ENCODE measurements around the gene ADCY3. TPM values are rescaled to one million over a fixed set of nuclear protein-coding genes. Genes with fewer than 3 reads are reported as not detected.
A peak's percentile ranks its signal among the peaks of the same experiment; 100 is the strongest.

Gene ADCY3
- total and polyA plus RNA-seq, 2 experiments from 2014 or later: 9.1 to 47.4 TPM

- Histone ChIP-seq H3F3A (ENCODE audit: insufficient read depth) (no peaks in the 10 kb centered on the region), H3K9ac (no peak overlapping the region), H3K9me2 (ENCODE audit: insufficient read depth) (no peaks in the 10 kb centered on the region), H3K4me1 (ENCODE audit: insufficient read depth) (peaks cover 6% of the 10 kb centered on the region; the same call in 1 of the 2 replicates), H4K20me1 (ENCODE audit: insufficient read depth) (no peaks in the 10 kb centered on the region), H3K36me3 (ENCODE audit: low read depth) (no peaks in the 10 kb centered on the region), H3K27ac (no peak overlapping the region), H3K4me3 (no peak overlapping the region), H2AFZ (no peak overlapping the region), H3K79me2 (ENCODE audit: insufficient read depth) (peaks cover 24% of the 10 kb centered on the region), H3K4me2 (ENCODE audit: unreplicated experiment) (no peak overlapping the region), H3K9me3 (ENCODE audit: low read depth) (no peaks in the 10 kb centered on the region), H3K27me3 (replicated peaks; ENCODE audit: insufficient read depth) (no peaks in the 10 kb centered on the region)
- TF ChIP-seq EZH2 (IDR thresholded peaks at IDR 0.05; ENCODE audit: insufficient read depth, poor library complexity, severe bottlenecking): no peak
- TF ChIP-seq EZH2phosphoT487 (IDR thresholded peaks at IDR 0.05; ENCODE audit: insufficient read depth, low read depth): no peak
- DNase-seq: no peak
- in situ Hi-C loops (cut with MboI): no loop called here
- WGBS, 2 experiments (ENCODE audit: low coverage in 1 of 2, low lambda C conversion rate in 2 of 2, missing lambda C conversion rate in 2 of 2): 88 to 89% methylated on average over 10 of the region's 10 CpGs
Observed at GRCh38 chr2:24912986-24913385, 7.1 kb downstream of the ADCY3 start.

GRCh38 chr2:24912523-24912922 lies 7.5 kb downstream of the ADCY3 start:
- Histone ChIP-seq H3K9me3 (ENCODE audit: low read depth) (no peaks in the 10 kb centered on the region), H3F3A (ENCODE audit: insufficient read depth) (no peaks in the 10 kb centered on the region), H3K9me2 (ENCODE audit: insufficient read depth) (no peaks in the 10 kb centered on the region), H2AFZ (no peak overlapping the region), H3K27me3 (replicated peaks; ENCODE audit: insufficient read depth) (no peaks in the 10 kb centered on the region), H3K27ac (no peak overlapping the region), H3K4me3 (no peak overlapping the region), H3K4me2 (ENCODE audit: unreplicated experiment) (no peak overlapping the region), H3K4me1 (ENCODE audit: insufficient read depth) (peaks cover 6% of the 10 kb centered on the region; the same call in 1 of the 2 replicates), H3K79me2 (ENCODE audit: insufficient read depth) (peaks cover 24% of the 10 kb centered on the region), H4K20me1 (ENCODE audit: insufficient read depth) (no peaks in the 10 kb centered on the region), H3K36me3 (ENCODE audit: low read depth) (no peaks in the 10 kb centered on the region), H3K9ac (no peak overlapping the region)
- DNase-seq: no peak
- 98 to 99% methylated on average over 7 of the region's 7 CpGs for WGBS, 2 experiments (ENCODE audit: low coverage in 1 of 2, low lambda C conversion rate in 2 of 2, missing lambda C conversion rate in 2 of 2)
- no peak for TF ChIP-seq EZH2phosphoT487 (IDR thresholded peaks at IDR 0.05; ENCODE audit: insufficient read depth, low read depth)
- TF ChIP-seq EZH2 (IDR thresholded peaks at IDR 0.05; ENCODE audit: insufficient read depth, poor library complexity, severe bottlenecking): no peak
- in situ Hi-C loops (cut with MboI): no loop called here

DNA sequence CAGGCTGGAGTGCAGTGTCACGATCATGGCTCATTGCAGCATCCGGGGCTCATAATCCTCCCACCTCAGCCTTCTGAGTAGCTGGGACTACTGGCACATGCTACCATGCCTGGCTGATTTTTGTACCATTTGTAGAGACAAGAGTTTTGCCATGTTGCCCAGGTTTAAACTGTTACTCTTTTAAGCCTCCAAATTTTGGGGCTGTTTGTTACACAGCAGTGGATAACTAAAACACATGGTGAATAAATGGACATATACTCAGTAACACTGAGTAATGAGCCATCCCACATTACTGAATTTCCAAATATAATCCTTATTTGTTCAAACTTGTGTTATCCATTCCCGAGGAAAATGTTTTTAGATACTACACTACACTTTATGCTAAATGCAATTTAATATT lies 9.8 kb downstream of the ADCY3 start:
- TF ChIP-seq EZH2phosphoT487 (IDR thresholded peaks at IDR 0.05; ENCODE audit: insufficient read depth, low read depth) (no peak), EZH2 (IDR thresholded peaks at IDR 0.05; ENCODE audit: insufficient read depth, poor library complexity, severe bottlenecking) (no peak)
- Histone ChIP-seq H3F3A (ENCODE audit: insufficient read depth) (no peaks in the 10 kb centered on the region), H3K36me3 (ENCODE audit: low read depth) (no peaks in the 10 kb centered on the region), H3K79me2 (ENCODE audit: insufficient read depth) (peaks cover 9% of the 10 kb centered on the region; the same call in 1 of the 2 replicates), H3K4me3 (no peak overlapping the region), H3K4me1 (ENCODE audit: insufficient read depth) (no peaks in the 10 kb centered on the region), H3K9me2 (ENCODE audit: insufficient read depth) (no peaks in the 10 kb centered on the region), H3K9me3 (ENCODE audit: low read depth) (no peaks in the 10 kb centered on the region), H3K27me3 (replicated peaks; ENCODE audit: insufficient read depth) (no peaks in the 10 kb centered on the region), H3K4me2 (ENCODE audit: unreplicated experiment) (no peak overlapping the region), H2AFZ (no peak overlapping the region), H4K20me1 (ENCODE audit: insufficient read depth) (no peaks in the 10 kb centered on the region), H3K9ac (no peak overlapping the region), H3K27ac (no peak overlapping the region)
- 94 to 99% methylated on average over 3 of the region's 3 CpGs for WGBS, 2 experiments (ENCODE audit: low coverage in 1 of 2, low lambda C conversion rate in 2 of 2, missing lambda C conversion rate in 2 of 2)
- no peak for DNase-seq
- in situ Hi-C loops (cut with MboI): no loop called here

DNA sequence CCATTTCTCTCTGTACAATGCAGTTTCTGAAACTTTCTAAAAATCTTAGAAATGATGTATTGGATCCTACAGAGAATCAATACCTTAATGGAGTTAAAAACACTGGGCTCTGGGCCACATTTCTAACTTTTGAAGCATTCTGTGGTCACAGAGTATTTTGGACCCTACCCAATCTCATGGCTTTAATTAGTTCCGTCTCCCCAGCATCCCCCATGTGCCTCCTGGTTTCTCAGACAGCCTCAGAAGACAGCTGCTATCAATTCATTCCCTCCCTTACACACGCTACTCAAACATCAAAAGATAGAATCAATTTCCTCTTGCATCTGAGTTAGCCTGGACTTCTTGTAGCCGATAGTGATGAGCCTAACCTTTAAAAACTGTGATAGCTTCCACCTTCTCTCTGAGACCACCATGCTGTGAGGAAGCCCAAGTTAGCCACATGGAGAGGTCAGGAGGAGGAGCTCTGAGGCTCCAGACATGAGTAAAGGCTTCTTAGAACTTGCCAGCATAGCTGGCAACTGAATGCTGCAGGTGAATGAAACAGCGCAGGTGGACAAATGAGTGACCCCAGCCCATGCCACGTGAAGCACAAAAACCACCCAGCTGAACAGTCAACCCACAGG lies 10.4 kb downstream of the ADCY3 start:
- Histone ChIP-seq H3K4me2 (ENCODE audit: unreplicated experiment) (no peak overlapping the region), H4K20me1 (ENCODE audit: insufficient read depth) (no peaks in the 10 kb centered on the region), H3K9me3 (ENCODE audit: low read depth) (no peaks in the 10 kb centered on the region), H3K4me1 (ENCODE audit: insufficient read depth) (no peaks in the 10 kb centered on the region), H3K27me3 (replicated peaks; ENCODE audit: insufficient read depth) (no peaks in the 10 kb centered on the region), H3K27ac (no peak overlapping the region), H3K79me2 (ENCODE audit: insufficient read depth) (0 out of 2 replicates have a peak, but pooled peaks cover 3% of the 10 kb centered on the region), H3K4me3 (no peak overlapping the region), H3K36me3 (ENCODE audit: low read depth) (no peaks in the 10 kb centered on the region), H3K9me2 (ENCODE audit: insufficient read depth) (no peaks in the 10 kb centered on the region), H3F3A (ENCODE audit: insufficient read depth) (no peaks in the 10 kb centered on the region), H2AFZ (no peak overlapping the region), H3K9ac (no peak overlapping the region)
- TF ChIP-seq EZH2phosphoT487 (IDR thresholded peaks at IDR 0.05; ENCODE audit: insufficient read depth, low read depth): no peak
- no peak for TF ChIP-seq EZH2 (IDR thresholded peaks at IDR 0.05; ENCODE audit: insufficient read depth, poor library complexity, severe bottlenecking)
- 59 to 68% methylated on average over 5 of the region's 5 CpGs for WGBS, 2 experiments (ENCODE audit: low coverage in 1 of 2, low lambda C conversion rate in 2 of 2, missing lambda C conversion rate in 2 of 2)
- in situ Hi-C loops (cut with MboI): no loop called here
- DNase-seq: peak; percentile 48

Data from GM23248 (cell line).